ENCODE results near the gene DNAJB2.

- TF ChIP-seq POLR2AphosphoS5 (IDR thresholded peaks at IDR 0.05) (no peak), CTCF (IDR thresholded peaks at IDR 0.05) (no peak)
Observed at GRCh38 chr2:219314804-219315468, 35.8 kb downstream of the DNAJB2 start.
